ENCODE results near the gene FASN.
"Not testable (repeated sequence)": the region's sequence is repeated elsewhere in the genome, so short reads cannot be mapped to it uniquely, and the experiment has no call there.

GRCh38 chr17:82139961-82140360 lies 41.9 kb upstream of the FASN start:
- not testable (repeated sequence) for TF ChIP-seq CTCF, POLR2A (IDR thresholded peaks at IDR 0.05)
